Retinal pigment epithelial cell (primary cell): ENCODE measurements around the gene FOXP1.

Experiments
- DNase-seq: peaks from one replicate; pipeline ENCODE4 v3.0.0-alpha.2; 2010; ENCODE audit warnings: low read depth
- H3K4me3 ChIP-seq: 2 replicates; pipeline ENCODE4 v1.5.1; 2011; ENCODE audit warnings: mild to moderate bottlenecking, low read length, control low read depth, moderate library complexity
- TF ChIP-seq, protein P1 (sequence below): conservative IDR thresholded peaks from 2 replicates; pipeline ENCODE4 v1.5.1; 2011; ENCODE audit warnings: low read depth, low read length, control low read depth, inconsistent platforms

Gene FOXP1

GRCh38 chr3:71502066-71502625, 81.4 kb downstream of the FOXP1 start:
- no peak for DNase-seq
- TF ChIP-seq, protein P1, sequence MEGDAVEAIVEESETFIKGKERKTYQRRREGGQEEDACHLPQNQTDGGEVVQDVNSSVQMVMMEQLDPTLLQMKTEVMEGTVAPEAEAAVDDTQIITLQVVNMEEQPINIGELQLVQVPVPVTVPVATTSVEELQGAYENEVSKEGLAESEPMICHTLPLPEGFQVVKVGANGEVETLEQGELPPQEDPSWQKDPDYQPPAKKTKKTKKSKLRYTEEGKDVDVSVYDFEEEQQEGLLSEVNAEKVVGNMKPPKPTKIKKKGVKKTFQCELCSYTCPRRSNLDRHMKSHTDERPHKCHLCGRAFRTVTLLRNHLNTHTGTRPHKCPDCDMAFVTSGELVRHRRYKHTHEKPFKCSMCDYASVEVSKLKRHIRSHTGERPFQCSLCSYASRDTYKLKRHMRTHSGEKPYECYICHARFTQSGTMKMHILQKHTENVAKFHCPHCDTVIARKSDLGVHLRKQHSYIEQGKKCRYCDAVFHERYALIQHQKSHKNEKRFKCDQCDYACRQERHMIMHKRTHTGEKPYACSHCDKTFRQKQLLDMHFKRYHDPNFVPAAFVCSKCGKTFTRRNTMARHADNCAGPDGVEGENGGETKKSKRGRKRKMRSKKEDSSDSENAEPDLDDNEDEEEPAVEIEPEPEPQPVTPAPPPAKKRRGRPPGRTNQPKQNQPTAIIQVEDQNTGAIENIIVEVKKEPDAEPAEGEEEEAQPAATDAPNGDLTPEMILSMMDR: no peak
- no peak overlapping the region for H3K4me3 ChIP-seq

GRCh38 chr3:71500696-71501095, 82.8 kb downstream of the FOXP1 start:
- no peak for DNase-seq
- TF ChIP-seq, protein P1: no peak
- no peak overlapping the region for H3K4me3 ChIP-seq

DNA sequence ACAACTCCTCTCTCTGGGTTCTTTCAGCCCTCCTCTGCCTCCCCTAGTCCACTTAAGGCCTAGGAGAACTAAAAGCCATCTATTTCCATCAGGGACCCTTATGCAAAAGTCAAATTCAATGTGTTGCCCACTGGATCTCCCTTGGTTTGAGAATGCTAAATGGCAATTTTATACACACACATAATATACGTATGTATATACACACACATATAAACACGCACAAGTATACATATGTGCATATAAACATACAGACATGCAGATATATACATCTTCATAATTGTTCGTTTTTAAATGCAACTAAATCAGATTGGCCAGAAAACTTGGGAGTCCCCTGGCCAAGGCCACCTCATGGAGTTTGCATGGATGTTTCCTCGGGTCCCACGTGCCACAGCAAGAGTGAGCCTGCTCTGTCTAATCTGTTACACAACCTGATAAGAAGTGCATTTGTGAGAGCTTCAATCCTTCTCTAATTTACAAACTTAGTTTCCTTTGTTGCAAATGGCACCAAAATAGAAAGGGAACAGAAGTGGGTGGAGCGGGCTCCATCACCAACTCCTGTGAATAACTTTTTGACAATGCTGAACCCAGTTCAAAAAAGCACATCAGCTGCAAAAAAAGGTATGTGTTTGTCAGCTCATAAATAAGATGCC, 84.2 kb downstream of the FOXP1 start:
- no peak overlapping the region for H3K4me3 ChIP-seq
- no peak for DNase-seq
- TF ChIP-seq, protein P1: no peak

DNA sequence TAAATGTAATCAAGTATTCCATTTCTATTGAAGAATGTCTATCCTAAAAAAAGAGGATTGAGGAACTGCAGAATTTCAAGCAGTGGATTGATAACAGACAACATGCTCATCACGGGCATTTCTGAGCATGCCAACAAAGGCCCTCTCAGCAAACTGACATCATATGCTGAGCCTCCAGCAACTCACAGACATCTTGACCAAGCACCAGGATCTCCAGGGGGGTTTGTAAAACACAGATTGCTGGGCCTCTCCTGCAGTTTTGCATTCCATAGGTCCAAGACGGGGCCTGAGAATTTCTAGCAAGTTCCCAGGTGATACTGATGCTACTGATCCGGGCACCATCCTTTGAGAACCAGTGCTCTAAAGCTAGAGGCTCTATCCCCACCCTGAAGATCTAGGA, 85.0 kb downstream of the FOXP1 start:
- TF ChIP-seq, protein P1: no peak
- no peak overlapping the region for H3K4me3 ChIP-seq
- DNase-seq: no peak

DNA sequence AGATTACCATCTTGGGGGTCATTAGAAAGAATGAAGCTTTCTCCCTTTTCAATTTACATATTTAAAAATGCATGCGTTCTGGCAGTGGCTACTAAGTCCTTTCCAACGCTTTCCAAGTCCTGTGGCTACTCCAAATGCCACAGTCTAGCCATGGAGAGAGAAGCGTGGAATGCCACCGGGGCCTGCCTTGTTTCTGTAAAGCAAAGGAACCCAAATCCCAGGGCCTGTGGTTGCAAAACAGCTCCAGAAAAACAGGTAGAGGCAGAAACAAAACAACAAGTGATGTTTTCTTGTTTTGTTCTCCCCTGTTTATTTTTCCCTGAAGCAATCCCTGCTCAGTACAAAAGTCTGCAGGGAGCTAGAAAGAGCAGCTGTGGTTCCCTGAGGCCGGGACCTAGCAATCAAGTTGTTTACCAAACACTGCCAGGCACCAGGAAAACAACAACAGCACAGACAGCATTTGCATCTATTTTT, 85.5 kb downstream of the FOXP1 start:
- no peak overlapping the region for H3K4me3 ChIP-seq
- TF ChIP-seq, protein P1: no peak
- DNase-seq: no peak

DNA sequence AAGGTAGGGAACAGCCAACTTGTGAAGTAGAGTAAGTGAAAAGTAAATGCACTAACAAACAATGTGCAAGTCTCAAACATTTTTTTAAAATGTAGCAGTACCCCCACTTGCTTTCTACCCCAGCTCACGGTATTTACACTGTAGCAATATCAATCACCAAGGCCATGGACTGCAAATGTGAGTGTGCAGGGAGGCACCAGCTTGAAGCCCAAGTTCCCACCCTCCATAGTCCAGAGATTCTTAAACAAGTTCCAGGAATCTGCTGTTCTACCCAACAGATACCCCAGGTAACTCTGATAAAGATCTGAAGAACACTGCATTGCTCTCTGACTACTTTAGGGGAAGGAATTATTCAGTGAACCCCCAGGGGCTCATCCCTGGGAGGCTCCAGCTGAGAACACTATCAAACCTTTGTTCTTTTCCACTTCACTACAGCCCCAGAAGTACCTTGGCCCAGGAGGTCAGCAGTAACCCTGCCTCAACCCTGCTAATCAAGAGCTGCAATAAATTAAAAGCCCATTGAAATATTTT, 86.1 kb downstream of the FOXP1 start:
- no peak overlapping the region for H3K4me3 ChIP-seq
- DNase-seq: no peak
- TF ChIP-seq, protein P1: no peak

GRCh38 chr3:71495708-71496472, 87.6 kb downstream of the FOXP1 start:
- no peak overlapping the region for H3K4me3 ChIP-seq
- TF ChIP-seq, protein P1: no peak
- no peak for DNase-seq
